PFSK-1 (cell line): Measurements from ENCODE around the gene PLIN5.

Experiments used
- POLR2AphosphoS5 ChIP-seq: IDR thresholded peaks from 2 replicates; pipeline ENCODE4 v1.6.1; 2012; ENCODE audit warnings: low read depth, mild to moderate bottlenecking, control low read depth, low read length, moderate library complexity
- SIN3A ChIP-seq: IDR thresholded peaks from 2 replicates; pipeline ENCODE4 v1.6.1; 2012; ENCODE audit warnings: mild to moderate bottlenecking, low read length, moderate library complexity, borderline replicate concordance; ENCODE audit not compliant: insufficient read depth
- TAF1 ChIP-seq: IDR thresholded peaks from 2 replicates; pipeline ENCODE4 v1.6.1; 2012; ENCODE audit warnings: low read length, control low read depth, borderline replicate concordance; ENCODE audit not compliant: insufficient read depth
- TF ChIP-seq, protein P1 (sequence below), 2 experiments: IDR thresholded peaks; 2 replicates each; pipeline versions ENCODE4 v1.6.1 to v1.8.0; 2011 to 2012; ENCODE audit warnings: low read depth in 2 of 2, low read length in 2 of 2, control low read depth in 1 of 2, inconsistent platforms in 1 of 2, mild to moderate bottlenecking in 1 of 2, moderate library complexity in 1 of 2; ENCODE audit not compliant: insufficient read depth in 1 of 2

DNA sequence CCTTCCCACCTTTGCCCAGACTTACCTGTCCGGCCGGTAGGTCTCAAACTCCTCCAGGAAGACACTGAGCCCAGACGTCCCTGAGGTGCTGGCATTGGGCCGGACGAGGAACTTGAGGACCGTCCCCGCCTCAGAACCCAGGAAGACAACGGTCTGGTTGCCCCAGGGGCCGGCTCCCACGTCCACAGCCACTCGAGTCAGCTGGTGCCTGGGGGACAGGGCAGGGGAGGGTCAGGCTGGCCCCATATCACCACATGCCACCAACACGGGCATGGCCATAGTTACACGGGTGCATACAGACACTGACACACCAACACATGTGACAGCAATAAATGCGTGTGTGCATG, 13.2 kb upstream of the PLIN5 start:
- no peak for TF ChIP-seq POLR2AphosphoS5
- TF ChIP-seq, protein P1, sequence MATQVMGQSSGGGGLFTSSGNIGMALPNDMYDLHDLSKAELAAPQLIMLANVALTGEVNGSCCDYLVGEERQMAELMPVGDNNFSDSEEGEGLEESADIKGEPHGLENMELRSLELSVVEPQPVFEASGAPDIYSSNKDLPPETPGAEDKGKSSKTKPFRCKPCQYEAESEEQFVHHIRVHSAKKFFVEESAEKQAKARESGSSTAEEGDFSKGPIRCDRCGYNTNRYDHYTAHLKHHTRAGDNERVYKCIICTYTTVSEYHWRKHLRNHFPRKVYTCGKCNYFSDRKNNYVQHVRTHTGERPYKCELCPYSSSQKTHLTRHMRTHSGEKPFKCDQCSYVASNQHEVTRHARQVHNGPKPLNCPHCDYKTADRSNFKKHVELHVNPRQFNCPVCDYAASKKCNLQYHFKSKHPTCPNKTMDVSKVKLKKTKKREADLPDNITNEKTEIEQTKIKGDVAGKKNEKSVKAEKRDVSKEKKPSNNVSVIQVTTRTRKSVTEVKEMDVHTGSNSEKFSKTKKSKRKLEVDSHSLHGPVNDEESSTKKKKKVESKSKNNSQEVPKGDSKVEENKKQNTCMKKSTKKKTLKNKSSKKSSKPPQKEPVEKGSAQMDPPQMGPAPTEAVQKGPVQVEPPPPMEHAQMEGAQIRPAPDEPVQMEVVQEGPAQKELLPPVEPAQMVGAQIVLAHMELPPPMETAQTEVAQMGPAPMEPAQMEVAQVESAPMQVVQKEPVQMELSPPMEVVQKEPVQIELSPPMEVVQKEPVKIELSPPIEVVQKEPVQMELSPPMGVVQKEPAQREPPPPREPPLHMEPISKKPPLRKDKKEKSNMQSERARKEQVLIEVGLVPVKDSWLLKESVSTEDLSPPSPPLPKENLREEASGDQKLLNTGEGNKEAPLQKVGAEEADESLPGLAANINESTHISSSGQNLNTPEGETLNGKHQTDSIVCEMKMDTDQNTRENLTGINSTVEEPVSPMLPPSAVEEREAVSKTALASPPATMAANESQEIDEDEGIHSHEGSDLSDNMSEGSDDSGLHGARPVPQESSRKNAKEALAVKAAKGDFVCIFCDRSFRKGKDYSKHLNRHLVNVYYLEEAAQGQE (IDR thresholded peaks at IDR 0.05; ENCODE audit: insufficient read depth in 1 of 2, low read depth in 2 of 2, low read length in 2 of 2), result no peak
- no peak for TF ChIP-seq TAF1
- TF ChIP-seq SIN3A, result no peak
